NCI-H2196 (cell line): ENCODE results near the gene LIN28A.

Experiments used
- DNase-seq: peaks from one replicate; lab custom pipeline; 2025; ENCODE audit not compliant: unreplicated experiment; lab: John Stamatoyannopoulos, UW

The LIN28A gene

GRCh38 chr1:26387447-26387846 is 23.2 kb upstream of the LIN28A start:
- DNase-seq, result peak; percentile 11

DNA sequence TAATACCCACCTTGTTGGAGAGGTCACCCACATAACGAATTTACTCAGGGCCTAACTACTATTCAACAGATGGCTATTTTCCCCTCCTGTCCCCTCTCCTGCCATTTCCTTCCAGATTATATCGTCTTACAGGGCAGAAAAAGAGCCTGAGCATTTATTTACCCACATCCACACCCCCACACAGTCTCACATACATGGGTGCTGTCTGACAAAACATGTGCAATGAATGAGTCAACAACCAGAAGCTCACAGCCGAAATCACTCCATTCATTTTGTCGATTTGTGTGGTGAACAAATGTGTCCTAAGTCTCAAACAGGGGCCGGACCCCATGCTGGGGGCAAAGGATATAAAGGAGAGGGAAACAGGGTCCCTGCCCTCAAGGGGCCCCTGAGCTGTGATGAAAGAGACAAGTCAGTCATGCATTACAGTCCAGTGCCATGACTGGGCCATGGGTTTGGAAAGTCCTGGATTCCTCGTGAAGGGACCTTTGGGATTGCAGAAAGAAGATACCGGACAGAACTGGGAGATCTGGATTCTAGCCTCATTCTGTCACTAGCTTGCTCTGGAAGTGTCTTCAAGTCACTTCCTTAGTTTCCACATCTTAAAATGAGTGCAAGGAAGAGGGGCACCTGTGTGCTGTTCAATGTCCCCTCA is 21.7 kb upstream of the LIN28A start:
- DNase-seq, result no peak

GRCh38 chr1:26389604-26390247 is 20.9 kb upstream of the LIN28A start:
- no peak for DNase-seq

- peak; percentile 10 for DNase-seq
These were observed 19.2 kb upstream of the LIN28A start for GRCh38 chr1:26391450-26391849.

- DNase-seq, result no peak
These were observed 14.9 kb upstream of the LIN28A start for GRCh38 chr1:26395754-26396153.

DNA sequence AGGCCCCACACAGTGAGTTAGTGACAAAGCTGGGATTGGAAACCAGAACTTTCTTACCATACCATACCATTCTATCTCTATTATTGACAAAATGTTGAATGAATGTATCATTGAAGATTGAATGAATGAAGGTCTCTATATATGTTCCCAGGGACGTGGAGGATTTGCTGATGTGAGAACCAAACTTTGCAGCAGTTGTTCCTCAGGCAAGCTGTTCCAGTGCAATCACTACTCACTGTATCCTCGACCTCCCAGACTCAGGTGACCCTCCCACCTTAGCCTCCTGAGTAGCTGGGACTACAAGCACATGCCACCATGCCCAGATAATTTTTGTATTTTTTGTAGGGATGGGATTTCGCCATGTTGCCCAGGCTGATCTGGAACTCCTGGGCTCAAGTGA is 11.6 kb upstream of the LIN28A start:
- no peak for DNase-seq

- DNase-seq, result no peak
These were observed 8.7 kb upstream of the LIN28A start for GRCh38 chr1:26401891-26402290.

- DNase-seq, result no peak
These were observed 7.0 kb upstream of the LIN28A start for GRCh38 chr1:26403656-26404055.

- no peak for DNase-seq
These were observed 6.0 kb upstream of the LIN28A start for GRCh38 chr1:26404641-26405040.

- no peak for DNase-seq
These were observed 5.2 kb upstream of the LIN28A start for GRCh38 chr1:26405281-26405915.

DNA sequence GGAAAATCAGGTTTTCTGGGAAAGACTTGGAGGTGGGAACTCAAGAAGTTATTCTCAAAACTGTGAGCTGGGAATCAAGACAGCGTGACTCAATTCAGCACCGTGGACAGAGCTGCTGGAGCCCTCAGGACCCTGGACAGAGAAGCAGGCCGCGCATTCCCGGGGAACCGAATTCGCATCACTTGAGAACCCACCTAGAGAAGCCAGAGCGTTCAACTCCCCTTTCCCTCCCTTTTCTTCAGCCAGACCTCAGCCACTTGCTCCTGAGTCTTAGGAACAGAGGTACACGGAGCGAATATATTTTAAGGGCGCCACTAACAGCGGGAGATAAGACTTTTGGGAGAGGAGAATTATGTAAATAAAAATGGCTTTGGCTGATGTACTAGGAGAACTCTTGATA is 2.0 kb upstream of the LIN28A start:
- DNase-seq, result no peak

GRCh38 chr1:26409191-26409807 is 1.3 kb upstream of the LIN28A start:
- DNase-seq, result peak; percentile 39

DNA sequence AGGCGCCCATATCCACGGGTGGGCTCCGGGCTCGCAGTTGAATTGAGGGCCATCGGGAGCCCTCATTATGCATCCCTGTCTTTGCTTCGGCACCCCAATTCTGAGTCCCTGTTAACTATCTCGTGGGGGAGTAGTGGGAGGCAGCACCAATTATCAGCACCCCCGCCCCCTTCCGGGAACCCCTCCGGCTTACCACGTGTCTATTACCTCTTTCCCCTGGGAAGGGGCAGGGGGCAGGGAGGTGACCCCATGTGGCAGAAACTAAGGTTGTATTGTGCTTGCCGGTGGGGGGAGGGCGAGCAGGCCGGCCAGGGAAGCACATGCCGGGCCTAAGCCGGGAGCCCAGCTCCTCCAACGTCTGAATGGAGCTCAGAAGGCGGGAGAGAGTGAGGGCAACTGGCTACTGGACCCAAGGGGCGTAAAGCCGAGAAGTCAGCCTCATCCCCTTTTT is 1.0 kb downstream of the LIN28A start:
- no peak for DNase-seq

- no peak for DNase-seq
These were observed 1.7 kb downstream of the LIN28A start for GRCh38 chr1:26412180-26412840.

- no peak for DNase-seq
These were observed 2.4 kb downstream of the LIN28A start for GRCh38 chr1:26413031-26413430.

DNA sequence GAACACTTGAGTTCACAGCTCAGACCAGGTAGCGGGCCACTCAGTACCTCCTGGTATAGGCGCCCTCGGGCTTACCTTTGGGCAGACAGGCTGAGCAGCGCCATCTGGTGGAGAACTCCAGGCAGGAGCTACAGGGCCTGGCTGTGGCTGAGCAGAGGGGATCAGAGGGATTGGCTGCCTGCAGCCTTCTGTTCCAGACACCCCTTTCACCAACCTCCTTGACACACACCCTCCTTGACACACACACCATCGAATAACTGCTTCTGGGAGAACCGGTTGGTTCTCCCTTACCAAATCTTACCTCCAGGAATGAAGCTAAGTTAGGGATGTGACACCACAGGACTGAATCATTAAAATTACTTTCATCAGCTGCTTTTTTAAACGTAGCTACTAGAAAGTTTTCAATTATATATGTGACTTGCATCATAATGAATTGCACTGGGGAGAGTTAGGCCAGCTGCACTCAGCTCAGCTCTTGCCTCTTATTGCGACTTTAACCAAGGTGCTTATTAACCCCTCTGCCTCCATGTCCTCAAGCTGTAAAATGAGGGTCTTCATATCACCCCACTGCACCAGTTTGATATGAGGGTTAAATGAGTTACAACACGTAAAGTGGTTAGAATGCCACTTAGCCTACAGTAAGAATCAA is 6.6 kb downstream of the LIN28A start:
- DNase-seq, result peak; percentile 84

- no peak for DNase-seq
These were observed 8.3 kb downstream of the LIN28A start for GRCh38 chr1:26418865-26419349.

DNA sequence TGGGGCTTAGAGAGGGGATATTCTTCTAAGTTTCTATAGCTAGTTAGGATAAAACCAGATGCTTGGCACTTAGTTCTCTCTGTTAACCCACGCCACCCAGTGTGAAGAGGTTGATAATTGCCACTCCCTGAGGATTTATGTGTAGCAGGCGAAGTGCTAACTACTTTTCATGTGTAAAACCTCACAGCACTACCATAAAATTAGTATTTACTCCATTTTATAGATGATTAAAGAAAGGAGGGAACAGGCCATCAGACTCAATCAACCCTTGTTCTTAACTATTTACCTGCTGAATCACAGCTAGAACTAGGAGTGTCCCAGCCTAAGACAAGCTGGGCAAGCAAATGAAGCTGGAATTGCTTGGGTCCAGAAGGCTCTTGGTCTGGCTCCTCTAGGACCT is 8.9 kb downstream of the LIN28A start:
- DNase-seq, result no peak

DNA sequence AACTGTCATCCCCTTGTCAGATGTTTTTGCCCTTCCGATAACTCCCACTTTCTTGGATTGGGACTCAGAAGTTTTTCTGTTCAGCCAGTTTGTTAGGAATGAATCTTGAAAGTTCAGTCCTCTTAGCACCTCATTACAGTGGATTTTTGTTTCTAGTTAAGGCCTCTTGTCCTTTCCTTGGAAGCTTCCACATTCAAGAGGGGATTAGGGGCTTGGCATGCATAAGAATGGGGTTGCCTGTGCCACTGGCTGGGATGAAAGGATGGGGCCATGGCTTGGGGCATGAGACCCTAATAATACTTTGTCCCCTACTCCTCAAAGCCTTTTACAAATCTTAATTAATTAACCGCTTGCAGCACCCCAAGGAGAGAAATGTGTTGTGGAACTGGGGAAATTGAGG is 19.1 kb downstream of the LIN28A start:
- DNase-seq, result no peak

GRCh38 chr1:26431979-26432695 is 21.5 kb downstream of the LIN28A start, which contains the start of gene DHDDS:
Gene DHDDS (plus strand): TSS chr1:26432321. CDS start chr1:26432946, 625 bp downstream.
- peak; percentile 99 for DNase-seq
